Vagina (tissue), 2 donors: ENCODE data around the gene B3GNT7.

ENCODE experiments used
- CTCF ChIP-seq, 3 experiments: fragments of 450-650 bp in 2 of 3; fragments of 200-600 bp in 1 of 3; sonication (generic) in 1 of 3; IDR thresholded peaks; one replicate each; pipeline ENCODE4 v1.5.1; 2017 to 2019; ENCODE audit warnings: antibody characterized with exemption in 3 of 3, mild to moderate bottlenecking in 2 of 3, moderate library complexity in 2 of 3
- POLR2A ChIP-seq, 2 donors: fragments of 450-650 bp; IDR thresholded peaks; one replicate each; pipeline ENCODE4 v1.6.1; 2017; ENCODE audit warnings: antibody characterized with exemption in 2 of 2, mild to moderate bottlenecking in 2 of 2, moderate library complexity in 2 of 2
- POLR2AphosphoS5 ChIP-seq, 2 donors: sonication (generic); formaldehyde crosslinking; IDR thresholded peaks; one replicate each; pipeline ENCODE4 v1.9.0; 2017; ENCODE audit warnings: antibody characterized with exemption in 2 of 2, mild to moderate bottlenecking in 2 of 2, low read depth in 1 of 2; ENCODE audit not compliant: insufficient read depth in 1 of 2

GRCh38 chr2:231396058-231396821 is 730 bp downstream of the B3GNT7 start:
- TF ChIP-seq CTCF (IDR thresholded peaks at IDR 0.05) (no peak), POLR2AphosphoS5 (IDR thresholded peaks at IDR 0.05; ENCODE audit: insufficient read depth in 1 of 2, low read depth in 1 of 2) (no peak), POLR2A (IDR thresholded peaks at IDR 0.05) (no peak)
